ENCODE measurements around the gene CLEC17A.
A peak's percentile ranks its signal among the peaks of the same experiment; 100 is the strongest.

CLEC17A gene

GRCh38 chr19:14554382-14554812 lies 28.5 kb upstream of the CLEC17A start:
- TF ChIP-seq CTCF (IDR thresholded peaks at IDR 0.05; ENCODE audit: low read depth, low read length), result no peak
- no peak overlapping the region for H3K4me3 ChIP-seq (ENCODE audit: low read depth, low read length)

- TF ChIP-seq CTCF (IDR thresholded peaks at IDR 0.05; ENCODE audit: low read depth, low read length), result no peak
- H3K4me3 ChIP-seq (ENCODE audit: low read depth, low read length), result no peak overlapping the region
Observed at GRCh38 chr19:14555918-14556661, 26.8 kb upstream of the CLEC17A start.

GRCh38 chr19:14556662-14557188 lies 26.2 kb upstream of the CLEC17A start:
- no peak overlapping the region for H3K4me3 ChIP-seq (ENCODE audit: low read depth, low read length)
- TF ChIP-seq CTCF (IDR thresholded peaks at IDR 0.05; ENCODE audit: low read depth, low read length), result peak; percentile 96

GRCh38 chr19:14558370-14559066 lies 24.4 kb upstream of the CLEC17A start:
- no peak for TF ChIP-seq CTCF (IDR thresholded peaks at IDR 0.05; ENCODE audit: low read depth, low read length)
- no peak overlapping the region for H3K4me3 ChIP-seq (ENCODE audit: low read depth, low read length)

GRCh38 chr19:14559916-14560775 lies 22.7 kb upstream of the CLEC17A start:
- no peak overlapping the region for H3K4me3 ChIP-seq (ENCODE audit: low read depth, low read length)
- TF ChIP-seq CTCF (IDR thresholded peaks at IDR 0.05; ENCODE audit: low read depth, low read length), result no peak

GRCh38 chr19:14560776-14561108 lies 22.1 kb upstream of the CLEC17A start:
- no peak overlapping the region for H3K4me3 ChIP-seq (ENCODE audit: low read depth, low read length)
- TF ChIP-seq CTCF (IDR thresholded peaks at IDR 0.05; ENCODE audit: low read depth, low read length), result no peak
